SH-SY5Y (cell line): Measurements from ENCODE around the gene BIRC2.

Experiments
- GATA2 ChIP-seq: IDR thresholded peaks from 2 replicates; pipeline ENCODE4 v1.6.1; 2011; ENCODE audit warnings: mild to moderate bottlenecking, low read depth, low read length
- GATA3 ChIP-seq: IDR thresholded peaks from 2 replicates; pipeline ENCODE4 v1.6.1; 2011; ENCODE audit warnings: low read depth, mild to moderate bottlenecking, low read length, moderate library complexity

GRCh38 chr11:102338479-102339010 lies 8.5 kb upstream of the BIRC2 start:
- TF ChIP-seq GATA3 (no peak), GATA2 (no peak)
